GM19240 (cell line): ENCODE measurements around the gene PRR29.

Experiments used
- DNase-seq: peaks from one replicate; pipeline ENCODE4 v3.0.0; 2011; ENCODE audit warnings: low spot score; ENCODE audit not compliant: insufficient read length

Gene PRR29

GRCh38 chr17:64041912-64042311, 43.8 kb downstream of the PRR29 start:
- no peak for DNase-seq

GRCh38 chr17:64042700-64043485, 44.7 kb downstream of the PRR29 start:
- no peak for DNase-seq

DNA sequence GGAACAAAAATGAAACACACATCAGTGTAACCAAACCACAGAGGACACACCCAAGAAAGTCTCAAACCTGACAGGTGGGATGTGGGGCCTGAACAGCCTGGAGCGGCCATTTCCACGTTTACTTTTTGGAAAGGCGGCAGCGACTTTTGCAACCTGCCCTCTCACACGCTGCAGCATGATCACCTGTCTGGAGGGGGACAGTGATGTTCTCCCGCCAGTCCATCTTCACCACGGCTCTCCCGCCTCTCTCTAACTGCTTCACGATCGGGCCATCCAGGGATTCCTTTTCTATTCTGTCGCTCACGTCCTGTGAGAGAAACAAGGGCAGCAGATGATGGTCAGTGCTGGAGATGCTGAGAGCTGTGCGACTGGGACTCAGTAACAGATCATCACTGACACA, 47.0 kb downstream of the PRR29 start:
- no peak for DNase-seq

DNA sequence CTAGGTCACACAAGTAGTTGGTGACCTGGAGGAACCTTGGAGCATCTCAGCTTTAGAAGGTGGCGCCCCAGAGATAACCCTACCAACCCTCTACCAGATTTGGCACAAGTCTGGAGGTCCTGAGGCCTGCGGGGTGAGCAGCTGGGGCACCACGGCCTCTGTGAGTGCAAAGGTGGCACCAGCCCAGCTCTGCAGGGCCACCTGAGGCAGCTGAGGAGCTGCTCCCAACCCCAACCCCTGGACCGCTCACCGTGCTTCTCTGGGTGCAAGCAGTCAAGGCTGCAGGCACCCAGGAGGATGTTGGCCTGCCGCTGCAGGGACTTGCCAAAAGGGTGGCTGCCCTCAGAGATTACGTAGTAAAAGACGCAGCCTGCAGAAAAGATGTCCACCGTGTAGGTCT, 50.7 kb downstream of the PRR29 start:
- no peak for DNase-seq

DNA sequence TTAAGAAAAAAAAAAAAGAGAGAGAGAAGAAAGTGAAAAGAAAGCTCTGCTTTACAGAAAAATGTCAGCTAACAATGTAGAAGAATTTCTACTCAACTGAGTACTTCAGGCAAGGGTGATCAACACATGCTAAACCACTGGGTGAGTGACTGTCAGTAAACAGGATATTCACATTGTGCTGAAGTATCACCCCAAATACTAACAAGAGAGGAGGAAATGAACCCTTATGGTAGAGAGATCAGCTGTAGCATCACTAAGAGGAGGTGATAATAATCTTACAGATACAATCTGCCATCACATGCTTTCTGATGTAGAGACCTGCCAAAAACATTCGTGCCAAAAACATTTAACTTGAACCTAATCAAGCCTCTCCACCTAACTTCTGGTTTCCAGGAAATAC, 53.0 kb downstream of the PRR29 start:
- no peak for DNase-seq

GRCh38 chr17:64053101-64053500, 55.0 kb downstream of the PRR29 start:
- no peak for DNase-seq
